ENCODE data around the gene CINP. TPM values are rescaled to one million over a fixed set of nuclear protein-coding genes. Genes with fewer than 3 reads are reported as not detected.

CINP gene
- total and polyA plus RNA-seq, 9 of the 15 experiments (the other 6 are each of a cell fraction or from before 2014, with no cell fraction given): 36.3 to 63.2 (median 43.7) TPM

DNA sequence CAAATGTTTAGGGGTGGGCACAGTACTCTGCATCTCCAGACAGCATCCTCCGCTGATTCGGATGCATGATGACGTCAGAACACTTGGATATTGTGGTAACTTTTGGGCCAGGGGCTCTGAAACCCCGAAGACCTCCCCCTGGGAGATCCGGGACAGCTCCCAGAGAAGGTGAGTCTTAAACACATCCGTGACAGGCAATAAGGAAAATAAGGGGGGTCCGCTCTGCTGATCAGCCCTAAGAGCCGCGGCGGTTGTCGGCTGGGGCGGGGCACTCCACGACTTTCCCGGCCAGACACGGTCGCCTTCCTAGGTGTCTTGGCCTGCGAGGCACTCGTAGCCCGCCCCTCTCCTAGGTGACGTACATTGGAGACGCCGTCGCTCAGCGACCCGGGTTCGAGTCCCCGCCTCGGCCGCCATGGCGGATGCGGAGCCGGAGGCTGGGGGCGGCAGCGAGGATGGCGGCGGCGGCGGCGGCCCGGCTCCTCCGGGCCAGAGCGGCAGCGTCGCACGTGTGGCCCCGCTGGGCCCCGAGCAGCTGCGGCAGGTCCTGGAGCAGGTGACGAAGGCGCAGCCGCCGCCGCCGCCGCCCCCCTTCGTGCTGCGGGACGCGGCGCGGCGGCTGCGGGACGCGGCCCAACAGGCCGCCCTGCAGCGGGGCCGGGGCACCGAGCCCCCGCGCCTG, 43.2 kb downstream of the CINP start, which contains the start of gene ZNF839 (continued):
- TF ChIP-seq PTTG1 (tag; IDR thresholded peaks at IDR 0.05; ENCODE audit: low read depth) (no peak), SMARCB1 (IDR thresholded peaks at IDR 0.05; ENCODE audit: insufficient read length, low read depth) (no peak), GTF2A2 (tag; IDR thresholded peaks at IDR 0.05) (no peak), KLF13 (tag; IDR thresholded peaks at IDR 0.05; ENCODE audit: borderline replicate concordance, low read depth) (0 out of 2 replicates have a peak, but pooled peaks have one; percentile 34), RBBP5 (IDR thresholded peaks at IDR 0.05; ENCODE audit: borderline replicate concordance, insufficient read depth, low read length, poor library complexity, severe bottlenecking) (peak; percentile 80), KLF16 (IDR thresholded peaks at IDR 0.05) (peak; percentile 72), NR2C2 (CRISPR knock-in tag; IDR thresholded peaks at IDR 0.05) (no peak), NR2C2 (tag; IDR thresholded peaks at IDR 0.05) (peak; percentile 66; the same call in 1 of the 2 replicates), ATF7 (IDR thresholded peaks at IDR 0.05) (peak; percentile 96), NEUROD1 (IDR thresholded peaks at IDR 0.05; ENCODE audit: borderline replicate concordance, low read depth, low read length, partially characterized antibody) (peak; percentile 68), CREB1 (IDR thresholded peaks at IDR 0.05) (peak; percentile 94), CREB1 (CRISPR knock-in tag; IDR thresholded peaks at IDR 0.05) (peak; percentile 88), MTF1 (CRISPR knock-in tag; IDR thresholded peaks at IDR 0.05; ENCODE audit: borderline replicate concordance) (no peak), ZNF316 (IDR thresholded peaks at IDR 0.05) (no peak), SMAD4 (CRISPR knock-in tag; conservative IDR thresholded peaks at IDR 0.05) (peak; percentile 67), ZBTB17 (CRISPR knock-in tag; IDR thresholded peaks at IDR 0.05) (0 out of 2 replicates have a peak, but pooled peaks have one; percentile 18), C11orf30 (IDR thresholded peaks at IDR 0.05; ENCODE audit: low read depth) (peak; percentile 90), SIN3B (IDR thresholded peaks at IDR 0.05; ENCODE audit: low read depth) (peak; percentile 95), TCF15 (CRISPR knock-in tag; IDR thresholded peaks at IDR 0.05) (no peak)
- TF ChIP-seq, protein P1, sequence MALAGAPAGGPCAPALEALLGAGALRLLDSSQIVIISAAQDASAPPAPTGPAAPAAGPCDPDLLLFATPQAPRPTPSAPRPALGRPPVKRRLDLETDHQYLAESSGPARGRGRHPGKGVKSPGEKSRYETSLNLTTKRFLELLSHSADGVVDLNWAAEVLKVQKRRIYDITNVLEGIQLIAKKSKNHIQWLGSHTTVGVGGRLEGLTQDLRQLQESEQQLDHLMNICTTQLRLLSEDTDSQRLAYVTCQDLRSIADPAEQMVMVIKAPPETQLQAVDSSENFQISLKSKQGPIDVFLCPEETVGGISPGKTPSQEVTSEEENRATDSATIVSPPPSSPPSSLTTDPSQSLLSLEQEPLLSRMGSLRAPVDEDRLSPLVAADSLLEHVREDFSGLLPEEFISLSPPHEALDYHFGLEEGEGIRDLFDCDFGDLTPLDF (CRISPR knock-in tag; IDR thresholded peaks at IDR 0.05): no peak
- TF ChIP-seq, protein P2, sequence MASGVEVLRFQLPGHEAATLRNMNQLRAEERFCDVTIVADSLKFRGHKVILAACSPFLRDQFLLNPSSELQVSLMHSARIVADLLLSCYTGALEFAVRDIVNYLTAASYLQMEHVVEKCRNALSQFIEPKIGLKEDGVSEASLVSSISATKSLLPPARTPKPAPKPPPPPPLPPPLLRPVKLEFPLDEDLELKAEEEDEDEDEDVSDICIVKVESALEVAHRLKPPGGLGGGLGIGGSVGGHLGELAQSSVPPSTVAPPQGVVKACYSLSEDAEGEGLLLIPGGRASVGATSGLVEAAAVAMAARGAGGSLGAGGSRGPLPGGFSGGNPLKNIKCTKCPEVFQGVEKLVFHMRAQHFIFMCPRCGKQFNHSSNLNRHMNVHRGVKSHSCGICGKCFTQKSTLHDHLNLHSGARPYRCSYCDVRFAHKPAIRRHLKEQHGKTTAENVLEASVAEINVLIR (CRISPR knock-in tag; IDR thresholded peaks at IDR 0.05): peak; percentile 89
- TF ChIP-seq, protein P3, sequence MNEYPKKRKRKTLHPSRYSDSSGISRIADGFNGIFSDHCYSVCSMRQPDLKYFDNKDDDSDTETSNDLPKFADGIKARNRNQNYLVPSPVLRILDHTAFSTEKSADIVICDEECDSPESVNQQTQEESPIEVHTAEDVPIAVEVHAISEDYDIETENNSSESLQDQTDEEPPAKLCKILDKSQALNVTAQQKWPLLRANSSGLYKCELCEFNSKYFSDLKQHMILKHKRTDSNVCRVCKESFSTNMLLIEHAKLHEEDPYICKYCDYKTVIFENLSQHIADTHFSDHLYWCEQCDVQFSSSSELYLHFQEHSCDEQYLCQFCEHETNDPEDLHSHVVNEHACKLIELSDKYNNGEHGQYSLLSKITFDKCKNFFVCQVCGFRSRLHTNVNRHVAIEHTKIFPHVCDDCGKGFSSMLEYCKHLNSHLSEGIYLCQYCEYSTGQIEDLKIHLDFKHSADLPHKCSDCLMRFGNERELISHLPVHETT (CRISPR knock-in tag; conservative IDR thresholded peaks at IDR 0.05 in 1 of 2, IDR thresholded peaks at IDR 0.05 in 1 of 2): 0 out of 4 replicates have a peak, but pooled peaks of 1 of the 2 experiments have one; percentile 29
